WTC11 (cell line): ENCODE measurements around the gene CREB3.

ENCODE experiments used
- JAZF1 ChIP-seq: fragments of 250-450 bp; sonication (Bioruptor Pico); IDR thresholded peaks from 2 replicates; pipeline ENCODE4 v1.9.0; 2021; ENCODE audit warnings: moderate library complexity, mild to moderate bottlenecking, inconsistent platforms
- JUN ChIP-seq: sonication (generic); formaldehyde crosslinking; IDR thresholded peaks from 2 replicates; pipeline ENCODE4 v1.8.0; 2023; ENCODE audit warnings: mild to moderate bottlenecking, missing genetic modification reagents
- NR2C2 ChIP-seq: sonication (generic); formaldehyde crosslinking; IDR thresholded peaks from 2 replicates; pipeline ENCODE4 v1.8.0; 2022; ENCODE audit warnings: mild to moderate bottlenecking, missing genetic modification reagents
- TF ChIP-seq, protein P1 (sequence below): sonication (generic); formaldehyde crosslinking; IDR thresholded peaks from 2 replicates; pipeline ENCODE4 v1.8.0; 2022; ENCODE audit warnings: mild to moderate bottlenecking, missing genetic modification reagents
- TF ChIP-seq, protein P2 (sequence below): fragments of 200-600 bp; IDR thresholded peaks from 2 replicates; pipeline ENCODE4 v1.8.0; 2022; ENCODE audit warnings: antibody characterized with exemption

DNA sequence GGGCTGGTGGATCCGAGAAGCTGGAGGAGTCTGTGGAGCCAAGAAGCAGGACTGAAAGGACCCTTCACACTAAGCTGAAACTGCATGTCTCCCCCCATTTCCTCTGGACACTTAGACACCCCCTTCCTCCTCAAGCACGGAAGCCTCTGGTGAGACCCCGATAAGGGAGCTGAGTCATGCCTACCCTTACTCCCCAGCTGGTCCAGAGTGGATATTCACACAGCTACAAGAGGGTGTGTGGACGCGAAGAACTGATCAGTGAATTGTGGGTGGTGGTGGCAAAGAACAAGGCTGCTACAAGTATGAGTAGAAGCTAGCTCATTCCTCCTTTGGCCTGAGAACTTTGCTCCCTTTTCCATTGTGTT, 4.8 kb upstream of the CREB3 start:
- no peak for TF ChIP-seq JUN (CRISPR knock-in tag)
- no peak for TF ChIP-seq JAZF1 (CRISPR knock-in tag)
- no peak for TF ChIP-seq NR2C2 (CRISPR knock-in tag)
- TF ChIP-seq, protein P1, sequence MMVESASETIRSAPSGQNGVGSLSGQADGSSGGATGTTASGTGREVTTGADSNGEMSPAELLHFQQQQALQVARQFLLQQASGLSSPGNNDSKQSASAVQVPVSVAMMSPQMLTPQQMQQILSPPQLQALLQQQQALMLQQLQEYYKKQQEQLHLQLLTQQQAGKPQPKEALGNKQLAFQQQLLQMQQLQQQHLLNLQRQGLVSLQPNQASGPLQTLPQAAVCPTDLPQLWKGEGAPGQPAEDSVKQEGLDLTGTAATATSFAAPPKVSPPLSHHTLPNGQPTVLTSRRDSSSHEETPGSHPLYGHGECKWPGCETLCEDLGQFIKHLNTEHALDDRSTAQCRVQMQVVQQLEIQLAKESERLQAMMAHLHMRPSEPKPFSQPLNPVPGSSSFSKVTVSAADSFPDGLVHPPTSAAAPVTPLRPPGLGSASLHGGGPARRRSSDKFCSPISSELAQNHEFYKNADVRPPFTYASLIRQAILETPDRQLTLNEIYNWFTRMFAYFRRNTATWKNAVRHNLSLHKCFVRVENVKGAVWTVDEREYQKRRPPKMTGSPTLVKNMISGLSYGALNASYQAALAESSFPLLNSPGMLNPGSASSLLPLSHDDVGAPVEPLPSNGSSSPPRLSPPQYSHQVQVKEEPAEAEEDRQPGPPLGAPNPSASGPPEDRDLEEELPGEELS: no peak
- TF ChIP-seq, protein P2, sequence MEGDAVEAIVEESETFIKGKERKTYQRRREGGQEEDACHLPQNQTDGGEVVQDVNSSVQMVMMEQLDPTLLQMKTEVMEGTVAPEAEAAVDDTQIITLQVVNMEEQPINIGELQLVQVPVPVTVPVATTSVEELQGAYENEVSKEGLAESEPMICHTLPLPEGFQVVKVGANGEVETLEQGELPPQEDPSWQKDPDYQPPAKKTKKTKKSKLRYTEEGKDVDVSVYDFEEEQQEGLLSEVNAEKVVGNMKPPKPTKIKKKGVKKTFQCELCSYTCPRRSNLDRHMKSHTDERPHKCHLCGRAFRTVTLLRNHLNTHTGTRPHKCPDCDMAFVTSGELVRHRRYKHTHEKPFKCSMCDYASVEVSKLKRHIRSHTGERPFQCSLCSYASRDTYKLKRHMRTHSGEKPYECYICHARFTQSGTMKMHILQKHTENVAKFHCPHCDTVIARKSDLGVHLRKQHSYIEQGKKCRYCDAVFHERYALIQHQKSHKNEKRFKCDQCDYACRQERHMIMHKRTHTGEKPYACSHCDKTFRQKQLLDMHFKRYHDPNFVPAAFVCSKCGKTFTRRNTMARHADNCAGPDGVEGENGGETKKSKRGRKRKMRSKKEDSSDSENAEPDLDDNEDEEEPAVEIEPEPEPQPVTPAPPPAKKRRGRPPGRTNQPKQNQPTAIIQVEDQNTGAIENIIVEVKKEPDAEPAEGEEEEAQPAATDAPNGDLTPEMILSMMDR: no peak
